Effector memory CD8-positive, alpha-beta T cell (primary cell): Measurements from ENCODE around the gene PHTF2.

ENCODE experiments used
- ATAC-seq: fragments of 150-1000 bp; cut with Tn5 transposase; replicated peaks from 2 replicates; pipeline ENCODE4 v1.10.0; 2021; ENCODE audit warnings: mild to moderate bottlenecking, moderate library complexity
- DNase-seq, 3 experiments: peaks; one replicate each; pipeline ENCODE4 v3.0.0; 2021
- H3K27ac Mint-ChIP-seq, 2 donors: one replicate each; pipeline ENCODE4 v1.8.0; 2022; ENCODE audit warnings: mild to moderate bottlenecking in 2 of 2, mixed read lengths in 2 of 2, moderate library complexity in 2 of 2
- H3K27me3 Mint-ChIP-seq, 2 donors: one replicate each; pipeline ENCODE4 v1.8.0; 2022; ENCODE audit warnings: mixed read lengths in 2 of 2
- H3K36me3 Mint-ChIP-seq: one replicate; pipeline ENCODE4 v1.8.0; 2022; ENCODE audit warnings: mild to moderate bottlenecking, moderate library complexity, mixed read lengths; ENCODE audit not compliant: insufficient read depth
- H3K4me1 Mint-ChIP-seq, 2 donors: one replicate each; pipeline ENCODE4 v1.8.0; 2022; ENCODE audit warnings: low read depth in 2 of 2, mixed read lengths in 2 of 2
- H3K4me3 Mint-ChIP-seq, 2 donors: one replicate each; pipeline ENCODE4 v1.8.0; 2022; ENCODE audit warnings: mild to moderate bottlenecking in 2 of 2, mixed read lengths in 2 of 2, moderate library complexity in 2 of 2
- H3K9me3 Mint-ChIP-seq, 2 donors: one replicate each; pipeline ENCODE4 v1.8.0; 2022; ENCODE audit warnings: mixed read lengths in 2 of 2
- total RNA-seq, 9 experiments: gene quantifications; one replicate each; lab custom pipeline; 2026; lab: John Stamatoyannopoulos, UW

Gene PHTF2
- total RNA-seq = 30.6 to 82.1 (median 55.0) reads per million in 9 experiments

GRCh38 chr7:77798394-77799077 lies at the start of gene PHTF2, which contains the start of gene TMEM60:
Gene PHTF2, plus strand, starts transcription at chr7:77798773.
Gene TMEM60, minus strand, starts transcription at chr7:77798434. Its CDS starts 4,061 bp downstream, at chr7:77794373.
- H3K27me3 Mint-ChIP-seq = no peaks in the 10 kb centered on the region
- DNase-seq = peak; percentile 88 to 90 (median 88)
- H3K36me3 Mint-ChIP-seq = peaks cover 16% of the 10 kb centered on the region
- peak within 1 kb of the TSS; percentile 87 to 97 for H3K4me3 Mint-ChIP-seq
- H3K4me1 Mint-ChIP-seq = peaks cover 41 to 67% of the 10 kb centered on the region in 2 donors
- peak within 1 kb of the TSS; percentile 87 to 94 for H3K27ac Mint-ChIP-seq
- no peaks in the 10 kb centered on the region for H3K9me3 Mint-ChIP-seq
- ATAC-seq = peak; percentile 86

GRCh38 chr7:77752016-77752415 lies 46.6 kb upstream of the PHTF2 start:
- ATAC-seq = no peak
- no peaks in the 10 kb centered on the region for H3K9me3 Mint-ChIP-seq
- H3K4me1 Mint-ChIP-seq = peaks cover 10 to 42% of the 10 kb centered on the region in 2 donors
- no peak for DNase-seq
- no peaks in the 10 kb centered on the region for H3K27me3 Mint-ChIP-seq
- H3K27ac Mint-ChIP-seq = no peak overlapping the region
- no peak overlapping the region for H3K4me3 Mint-ChIP-seq
- H3K36me3 Mint-ChIP-seq = peaks cover 19% of the 10 kb centered on the region

- Mint-ChIP-seq H3K36me3 (peaks cover 16% of the 10 kb centered on the region), H3K27ac (peak overlapping the region; percentile 34 to 90), H3K4me3 (no peak overlapping the region), H3K4me1 (peaks cover 8 to 33% of the 10 kb centered on the region in 2 donors), H3K27me3 (no peaks in the 10 kb centered on the region), H3K9me3 (no peaks in the 10 kb centered on the region)
- DNase-seq = no peak
- no peak for ATAC-seq
Observed at GRCh38 chr7:77753173-77753572, 45.4 kb upstream of the PHTF2 start.

GRCh38 chr7:77757589-77757988 lies 41.0 kb upstream of the PHTF2 start:
- no peak overlapping the region for H3K4me3 Mint-ChIP-seq
- no peaks in the 10 kb centered on the region for H3K27me3 Mint-ChIP-seq
- H3K4me1 Mint-ChIP-seq = peaks cover 4 to 33% of the 10 kb centered on the region in 2 donors
- peak overlapping the region; percentile 47 to 55 for H3K27ac Mint-ChIP-seq
- DNase-seq (no peak), ATAC-seq (peak; percentile 27)
- no peaks in the 10 kb centered on the region for H3K9me3 Mint-ChIP-seq
- no peaks in the 10 kb centered on the region for H3K36me3 Mint-ChIP-seq

GRCh38 chr7:77759294-77759889 lies 39.2 kb upstream of the PHTF2 start:
- Mint-ChIP-seq H3K9me3 (no peaks in the 10 kb centered on the region), H3K36me3 (no peaks in the 10 kb centered on the region), H3K27ac (peak overlapping the region; percentile 16 to 77), H3K4me1 (peaks cover 10 to 32% of the 10 kb centered on the region in 2 donors), H3K4me3 (no peak overlapping the region), H3K27me3 (no peaks in the 10 kb centered on the region)
- ATAC-seq (peak; percentile 87), DNase-seq (peak; percentile 77 to 84 (median 81))

- H3K4me3 Mint-ChIP-seq = no peak overlapping the region
- peaks cover 7% of the 10 kb centered on the region for H3K36me3 Mint-ChIP-seq
- no peak overlapping the region for H3K27ac Mint-ChIP-seq
- H3K27me3 Mint-ChIP-seq = no peaks in the 10 kb centered on the region
- no peaks in the 10 kb centered on the region for H3K9me3 Mint-ChIP-seq
- peaks cover 13 to 36% of the 10 kb centered on the region in 2 donors for H3K4me1 Mint-ChIP-seq
- ATAC-seq = no peak
- DNase-seq = no peak
Observed at GRCh38 chr7:77760809-77761453, 37.6 kb upstream of the PHTF2 start.

- Mint-ChIP-seq H3K27me3 (no peaks in the 10 kb centered on the region), H3K4me3 (no peak overlapping the region), H3K27ac (peak overlapping the region in 1 of 2 donors; percentile 76), H3K4me1 (peaks cover 12 to 37% of the 10 kb centered on the region in 2 donors), H3K36me3 (peaks cover 27% of the 10 kb centered on the region), H3K9me3 (no peaks in the 10 kb centered on the region)
- no peak for DNase-seq
- ATAC-seq = no peak
Observed at GRCh38 chr7:77765481-77765880, 33.1 kb upstream of the PHTF2 start.

GRCh38 chr7:77765906-77766800 lies 32.4 kb upstream of the PHTF2 start:
- Mint-ChIP-seq H3K27me3 (no peaks in the 10 kb centered on the region), H3K4me3 (no peak overlapping the region), H3K27ac (peak overlapping the region; percentile 21 to 74), H3K36me3 (peaks cover 34% of the 10 kb centered on the region), H3K9me3 (no peaks in the 10 kb centered on the region), H3K4me1 (peaks cover 12 to 36% of the 10 kb centered on the region in 2 donors)
- DNase-seq = no peak
- ATAC-seq = no peak

GRCh38 chr7:77766801-77767605 lies 31.6 kb upstream of the PHTF2 start:
- no peak for DNase-seq
- H3K36me3 Mint-ChIP-seq = peaks cover 38% of the 10 kb centered on the region
- H3K27me3 Mint-ChIP-seq = no peaks in the 10 kb centered on the region
- H3K4me3 Mint-ChIP-seq = no peak overlapping the region
- no peaks in the 10 kb centered on the region for H3K9me3 Mint-ChIP-seq
- peaks cover 12 to 36% of the 10 kb centered on the region in 2 donors for H3K4me1 Mint-ChIP-seq
- no peak for ATAC-seq
- H3K27ac Mint-ChIP-seq = peak overlapping the region; percentile 21 to 74

- H3K27me3 Mint-ChIP-seq = no peaks in the 10 kb centered on the region
- H3K36me3 Mint-ChIP-seq = peaks cover 59% of the 10 kb centered on the region
- H3K4me1 Mint-ChIP-seq = peaks cover 2 to 18% of the 10 kb centered on the region in 2 donors
- no peak overlapping the region for H3K27ac Mint-ChIP-seq
- no peak overlapping the region for H3K4me3 Mint-ChIP-seq
- no peaks in the 10 kb centered on the region for H3K9me3 Mint-ChIP-seq
- ATAC-seq (no peak), DNase-seq (no peak)
Observed at GRCh38 chr7:77770316-77770715, 28.3 kb upstream of the PHTF2 start.

GRCh38 chr7:77771901-77772300 lies 26.7 kb upstream of the PHTF2 start:
- DNase-seq (no peak), ATAC-seq (no peak)
- H3K4me3 Mint-ChIP-seq = no peak overlapping the region
- no peaks in the 10 kb centered on the region for H3K9me3 Mint-ChIP-seq
- no peaks in the 10 kb centered on the region for H3K27me3 Mint-ChIP-seq
- peak overlapping the region in 1 of 2 donors; percentile 4 for H3K27ac Mint-ChIP-seq
- peaks cover 56% of the 10 kb centered on the region for H3K36me3 Mint-ChIP-seq
- H3K4me1 Mint-ChIP-seq = peaks cover 2 to 9% of the 10 kb centered on the region in 2 donors

- peaks cover 0 to 4% of the 10 kb centered on the region in 2 donors for H3K4me1 Mint-ChIP-seq
- no peaks in the 10 kb centered on the region for H3K9me3 Mint-ChIP-seq
- DNase-seq (no peak), ATAC-seq (no peak)
- H3K27ac Mint-ChIP-seq = no peak overlapping the region
- peaks cover 55% of the 10 kb centered on the region for H3K36me3 Mint-ChIP-seq
- H3K4me3 Mint-ChIP-seq = no peak overlapping the region
- H3K27me3 Mint-ChIP-seq = no peaks in the 10 kb centered on the region
Observed at GRCh38 chr7:77778535-77778934, 20.0 kb upstream of the PHTF2 start.
